ENCODE measurements around the gene GNAL.

DNA sequence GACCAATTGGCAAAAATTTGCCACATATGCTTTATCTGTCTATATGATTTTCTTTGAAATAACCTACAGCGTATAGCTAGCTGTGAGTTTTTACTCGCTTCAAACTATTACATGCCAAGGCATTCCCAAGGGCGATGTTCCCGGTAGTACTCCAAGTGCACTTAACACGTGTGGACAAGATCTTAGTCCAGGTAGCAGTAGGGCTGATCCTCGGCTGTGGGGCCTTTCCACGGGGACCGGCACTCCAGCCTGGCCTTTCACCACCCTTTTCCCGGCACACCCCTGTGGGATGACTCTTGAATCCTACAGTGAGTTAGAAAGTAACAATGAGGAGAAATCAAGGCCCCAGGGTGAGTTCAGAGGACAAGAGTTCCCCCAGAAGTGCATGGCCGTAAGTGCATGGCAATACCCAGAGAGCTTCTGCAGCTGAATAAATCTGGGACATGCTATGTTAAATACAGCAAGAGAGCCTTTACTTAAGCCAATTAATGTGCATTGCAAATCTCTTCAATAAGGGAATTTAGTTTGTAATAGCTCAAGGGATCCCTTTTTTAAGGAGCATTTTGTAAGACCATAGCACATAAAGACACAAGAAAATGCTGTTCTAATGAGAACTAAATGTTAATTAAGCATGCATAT, 188.6 kb downstream of the GNAL start:
- TF ChIP-seq, protein P1, sequence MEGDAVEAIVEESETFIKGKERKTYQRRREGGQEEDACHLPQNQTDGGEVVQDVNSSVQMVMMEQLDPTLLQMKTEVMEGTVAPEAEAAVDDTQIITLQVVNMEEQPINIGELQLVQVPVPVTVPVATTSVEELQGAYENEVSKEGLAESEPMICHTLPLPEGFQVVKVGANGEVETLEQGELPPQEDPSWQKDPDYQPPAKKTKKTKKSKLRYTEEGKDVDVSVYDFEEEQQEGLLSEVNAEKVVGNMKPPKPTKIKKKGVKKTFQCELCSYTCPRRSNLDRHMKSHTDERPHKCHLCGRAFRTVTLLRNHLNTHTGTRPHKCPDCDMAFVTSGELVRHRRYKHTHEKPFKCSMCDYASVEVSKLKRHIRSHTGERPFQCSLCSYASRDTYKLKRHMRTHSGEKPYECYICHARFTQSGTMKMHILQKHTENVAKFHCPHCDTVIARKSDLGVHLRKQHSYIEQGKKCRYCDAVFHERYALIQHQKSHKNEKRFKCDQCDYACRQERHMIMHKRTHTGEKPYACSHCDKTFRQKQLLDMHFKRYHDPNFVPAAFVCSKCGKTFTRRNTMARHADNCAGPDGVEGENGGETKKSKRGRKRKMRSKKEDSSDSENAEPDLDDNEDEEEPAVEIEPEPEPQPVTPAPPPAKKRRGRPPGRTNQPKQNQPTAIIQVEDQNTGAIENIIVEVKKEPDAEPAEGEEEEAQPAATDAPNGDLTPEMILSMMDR (IDR thresholded peaks at IDR 0.05), result no peak
- TF ChIP-seq POLR2A (IDR thresholded peaks at IDR 0.05), result no peak

All from testis (tissue), 2 donors.